Measurements from ENCODE around the gene RTP3. TPM values are rescaled to one million over a fixed set of nuclear protein-coding genes. Genes with fewer than 3 reads are reported as not detected.
A peak's percentile ranks its signal among the peaks of the same experiment; 100 is the strongest.
"Not testable (repeated sequence)": the region's sequence is repeated elsewhere in the genome, so short reads cannot be mapped to it uniquely, and the experiment has no call there.

Gene RTP3
- total RNA-seq, 2 experiments from 2014 or later: not detected

GRCh38 chr3:46524008-46524407 is 26.2 kb downstream of the RTP3 start:
- Mint-ChIP-seq H3K27ac (no peak overlapping the region), H3K9me3 (ENCODE audit: insufficient read depth) (no peaks in the 10 kb centered on the region), H3K4me1 (ENCODE audit: low read depth) (no peaks in the 10 kb centered on the region), H3K4me3 (no peak overlapping the region), H3K36me3 (ENCODE audit: low read depth) (no peaks in the 10 kb centered on the region), H3K27me3 (ENCODE audit: low read depth) (peaks cover 12% of the 10 kb centered on the region)
- ChIA-PET POLR2A (no interaction called here), CTCF (no interaction called here)
- no peak for ATAC-seq
- DNase-seq: no peak

- H3K4me1 Mint-ChIP-seq (ENCODE audit: low read depth): no peaks in the 10 kb centered on the region
- H3K9me3 Mint-ChIP-seq (ENCODE audit: insufficient read depth): no peaks in the 10 kb centered on the region
- ATAC-seq: no peak
- no peak for DNase-seq
- ChIA-PET CTCF (interaction anchor here (1.3 to 3.0 kb wide), 2 partner anchors 34 to 36 kb away, joined by 4 to 20 read pairs; no protein-coding TSS in a partner anchor), POLR2A (no interaction called here)
- H3K27me3 Mint-ChIP-seq (ENCODE audit: low read depth): peaks cover 12% of the 10 kb centered on the region
- H3K36me3 Mint-ChIP-seq (ENCODE audit: low read depth): no peaks in the 10 kb centered on the region
- H3K27ac Mint-ChIP-seq: no peak overlapping the region
- no peak overlapping the region for H3K4me3 Mint-ChIP-seq
These were observed 27.1 kb downstream of the RTP3 start for GRCh38 chr3:46524832-46525231.

GRCh38 chr3:46527239-46527638 is 29.5 kb downstream of the RTP3 start:
- no peaks in the 10 kb centered on the region for H3K9me3 Mint-ChIP-seq (ENCODE audit: insufficient read depth)
- peaks cover 18% of the 10 kb centered on the region for H3K27me3 Mint-ChIP-seq (ENCODE audit: low read depth)
- H3K27ac Mint-ChIP-seq: no peak overlapping the region
- ChIA-PET CTCF (interaction anchor here (2.9 to 3.0 kb wide), 2 partner anchors 38 to 102 kb away, joined by 10 to 20 read pairs; no protein-coding TSS in a partner anchor), POLR2A (no interaction called here)
- ATAC-seq (no peak), DNase-seq (no peak)
- H3K4me1 Mint-ChIP-seq (ENCODE audit: low read depth): no peaks in the 10 kb centered on the region
- H3K4me3 Mint-ChIP-seq: no peak overlapping the region
- no peaks in the 10 kb centered on the region for H3K36me3 Mint-ChIP-seq (ENCODE audit: low read depth)

- Mint-ChIP-seq H3K9me3 (ENCODE audit: insufficient read depth) (no peaks in the 10 kb centered on the region), H3K36me3 (ENCODE audit: low read depth) (no peaks in the 10 kb centered on the region), H3K27me3 (ENCODE audit: low read depth) (peaks cover 30% of the 10 kb centered on the region), H3K27ac (no peak overlapping the region), H3K4me3 (no peak overlapping the region), H3K4me1 (ENCODE audit: low read depth) (peaks cover 24% of the 10 kb centered on the region)
- DNase-seq: no peak
- CTCF ChIA-PET: interaction anchor here (1.7 to 1.8 kb wide), 2 partner anchors 25 to 44 kb away, joined by 8 to 14 read pairs; no protein-coding TSS in a partner anchor
- POLR2A ChIA-PET: no interaction called here
- no peak for ATAC-seq
These were observed 35.3 kb downstream of the RTP3 start for GRCh38 chr3:46533091-46533490.

- Mint-ChIP-seq H3K27me3 (ENCODE audit: low read depth) (peaks cover 25% of the 10 kb centered on the region), H3K4me3 (no peak overlapping the region), H3K9me3 (ENCODE audit: insufficient read depth) (no peaks in the 10 kb centered on the region), H3K27ac (no peak overlapping the region), H3K4me1 (ENCODE audit: low read depth) (peaks cover 46% of the 10 kb centered on the region), H3K36me3 (ENCODE audit: low read depth) (peaks cover 5% of the 10 kb centered on the region)
- ChIA-PET POLR2A (no interaction called here), CTCF (no interaction called here)
- no peak for DNase-seq
- ATAC-seq: no peak
These were observed 38.0 kb downstream of the RTP3 start for GRCh38 chr3:46535746-46536145.

- ChIA-PET CTCF (interaction anchor here (4.4 kb wide), 1 partner anchor 22 kb away, joined by 33 read pairs; no protein-coding TSS in a partner anchor), POLR2A (no interaction called here)
- Mint-ChIP-seq H3K27me3 (ENCODE audit: low read depth) (peaks cover 18% of the 10 kb centered on the region), H3K36me3 (ENCODE audit: low read depth) (peaks cover 5% of the 10 kb centered on the region), H3K4me1 (ENCODE audit: low read depth) (peaks cover 52% of the 10 kb centered on the region), H3K27ac (no peak overlapping the region), H3K4me3 (no peak overlapping the region), H3K9me3 (ENCODE audit: insufficient read depth) (no peaks in the 10 kb centered on the region)
- ATAC-seq (no peak), DNase-seq (no peak)
These were observed 39.0 kb downstream of the RTP3 start for GRCh38 chr3:46536758-46537157.

- Mint-ChIP-seq H3K4me3 (no peak overlapping the region), H3K36me3 (ENCODE audit: low read depth) (peaks cover 5% of the 10 kb centered on the region), H3K9me3 (ENCODE audit: insufficient read depth) (no peaks in the 10 kb centered on the region), H3K4me1 (ENCODE audit: low read depth) (peaks cover 57% of the 10 kb centered on the region), H3K27me3 (ENCODE audit: low read depth) (peaks cover 18% of the 10 kb centered on the region), H3K27ac (no peak overlapping the region)
- no peak for ATAC-seq
- CTCF ChIA-PET: interaction anchor here (0.6 to 6.3 kb wide), 6 partner anchors 13 to 329 kb away, joined by 4 to 138 read pairs (median 18); partner anchors contain the start of gene RTP3
- no peak for DNase-seq
- POLR2A ChIA-PET: no interaction called here
These were observed 39.5 kb downstream of the RTP3 start for GRCh38 chr3:46537316-46537715.

GRCh38 chr3:46537779-46538178 is 40.0 kb downstream of the RTP3 start:
- peak overlapping the region; percentile 66 for H3K4me3 Mint-ChIP-seq

GRCh38 chr3:46538425-46538802 is 40.6 kb downstream of the RTP3 start:
- peak overlapping the region; percentile 66 for H3K4me3 Mint-ChIP-seq
- H3K27ac Mint-ChIP-seq: peak overlapping the region; percentile 89
- DNase-seq: not testable (repeated sequence)

More at GRCh38 chr3:46537779-46538178, 40.0 kb downstream of the RTP3 start:
- peaks cover 60% of the 10 kb centered on the region for H3K4me1 Mint-ChIP-seq (ENCODE audit: low read depth)
- POLR2A ChIA-PET: interaction anchor here (1.9 to 2.4 kb wide), 2 partner anchors 11 to 131 kb away, joined by 6 to 12 read pairs; partner anchors contain the start of genes CCR5AS and CCRL2
- H3K27ac Mint-ChIP-seq: peak overlapping the region; percentile 89
- peaks cover 15% of the 10 kb centered on the region for H3K27me3 Mint-ChIP-seq (ENCODE audit: low read depth)
- no peak for ATAC-seq
- CTCF ChIA-PET: interaction anchor here (0.6 to 6.3 kb wide), 12 partner anchors 8 to 329 kb away, joined by 3 to 138 read pairs (median 5); partner anchors contain the start of gene RTP3
- H3K9me3 Mint-ChIP-seq (ENCODE audit: insufficient read depth): no peaks in the 10 kb centered on the region
- no peak for DNase-seq
- peaks cover 5% of the 10 kb centered on the region for H3K36me3 Mint-ChIP-seq (ENCODE audit: low read depth)

GRCh38 chr3:46538803-46539442 is 41.1 kb downstream of the RTP3 start:
- no peaks in the 10 kb centered on the region for H3K9me3 Mint-ChIP-seq (ENCODE audit: insufficient read depth)
- peaks cover 61% of the 10 kb centered on the region for H3K4me1 Mint-ChIP-seq (ENCODE audit: low read depth)
- POLR2A ChIA-PET: interaction anchor here (0.6 to 2.4 kb wide), 8 partner anchors 10 to 168 kb away, joined by 3 to 12 read pairs (median 5); partner anchors contain the start of genes CCR5, CCR5AS and CCRL2
- DNase-seq (peak; percentile 93), ATAC-seq (peak; percentile 97)
- peaks cover 11% of the 10 kb centered on the region for H3K27me3 Mint-ChIP-seq (ENCODE audit: low read depth)
- CTCF ChIA-PET: interaction anchor here (0.7 to 6.3 kb wide), 17 partner anchors 9 to 169 kb away, joined by 3 to 138 read pairs (median 3); partner anchors contain the start of gene RTP3
- peak overlapping the region; percentile 89 for H3K27ac Mint-ChIP-seq
- H3K36me3 Mint-ChIP-seq (ENCODE audit: low read depth): peaks cover 5% of the 10 kb centered on the region
- H3K4me3 Mint-ChIP-seq: peak overlapping the region; percentile 66

More at GRCh38 chr3:46538425-46538802, 40.6 kb downstream of the RTP3 start:
- ATAC-seq: peak; percentile 4
- H3K36me3 Mint-ChIP-seq (ENCODE audit: low read depth); H3K9me3 Mint-ChIP-seq (ENCODE audit: insufficient read depth): not testable (repeated sequence)
- ChIA-PET CTCF (interaction anchor here (0.7 to 6.3 kb wide), 18 partner anchors 9 to 169 kb away, joined by 3 to 138 read pairs (median 3); partner anchors contain the start of gene RTP3), POLR2A (interaction anchor here (0.9 to 2.4 kb wide), 7 partner anchors 10 to 168 kb away, joined by 3 to 12 read pairs (median 6); partner anchors contain the start of genes CCR5, CCR5AS and CCRL2)
- Mint-ChIP-seq H3K27me3 (ENCODE audit: low read depth) (peaks cover 11% of the 10 kb centered on the region), H3K4me1 (ENCODE audit: low read depth) (peaks cover 61% of the 10 kb centered on the region)

- DNase-seq (no peak), ATAC-seq (peak; percentile 4)
- CTCF ChIA-PET: interaction anchor here (0.9 to 6.3 kb wide), 12 partner anchors 10 to 167 kb away, joined by 3 to 138 read pairs (median 5); partner anchors contain the start of gene RTP3
- Mint-ChIP-seq H3K4me3 (peak overlapping the region; percentile 66), H3K9me3 (ENCODE audit: insufficient read depth) (no peaks in the 10 kb centered on the region), H3K27me3 (ENCODE audit: low read depth) (peaks cover 8% of the 10 kb centered on the region), H3K36me3 (ENCODE audit: low read depth) (peaks cover 5% of the 10 kb centered on the region), H3K4me1 (ENCODE audit: low read depth) (peaks cover 56% of the 10 kb centered on the region), H3K27ac (peak overlapping the region; percentile 89)
- POLR2A ChIA-PET: interaction anchor here (1.0 to 2.4 kb wide), 6 partner anchors 9 to 169 kb away, joined by 3 to 12 read pairs (median 6); partner anchors contain the start of genes CCR5, CCR5AS and CCRL2
These were observed 41.7 kb downstream of the RTP3 start for GRCh38 chr3:46539443-46540005.
